ENCODE data around the gene PERM1.

Gene PERM1

DNA sequence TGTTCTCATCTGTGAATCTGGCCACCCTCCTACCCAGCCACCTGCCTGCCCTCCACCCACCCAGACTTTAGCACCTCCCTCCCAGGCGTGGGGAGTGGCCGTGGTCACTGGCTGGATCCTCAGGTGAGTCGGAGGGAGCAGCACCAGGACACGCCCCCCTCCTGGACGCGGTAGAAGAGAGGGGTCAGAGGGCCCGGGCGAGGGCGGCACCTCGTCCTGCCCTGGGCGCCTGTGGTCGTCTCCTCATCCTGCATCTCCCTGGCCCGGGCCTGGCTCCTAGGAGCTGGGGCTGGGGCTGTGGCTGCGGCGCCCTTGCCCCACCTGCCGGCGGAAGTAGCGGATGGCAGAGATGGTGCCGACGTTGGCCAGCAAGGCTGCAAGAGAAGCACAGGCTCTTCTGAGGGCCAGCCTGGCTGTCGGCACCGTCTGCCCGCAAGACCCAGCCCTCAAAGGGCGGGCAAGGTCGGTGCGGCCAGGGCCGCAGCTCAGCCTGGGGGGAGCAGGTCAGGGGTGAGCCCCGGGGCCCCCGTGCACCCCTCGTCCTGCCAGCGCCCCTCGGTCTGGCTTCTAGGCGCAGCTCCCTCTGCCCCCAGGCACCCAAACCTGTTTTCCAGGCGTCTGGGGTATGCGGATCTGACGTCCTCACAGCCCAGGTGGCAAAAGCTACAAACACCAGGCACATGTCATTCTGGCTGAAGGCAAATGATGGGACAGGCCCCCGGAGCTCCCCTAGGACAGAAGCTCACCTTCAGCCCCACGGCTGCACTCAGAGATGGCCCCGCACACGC is 5.8 kb downstream of the PERM1 start:
- peak; percentile 84 for DNase-seq

- DNase-seq: no peak
Measured at GRCh38 chr1:975365-975764, 6.5 kb downstream of the PERM1 start.

DNA sequence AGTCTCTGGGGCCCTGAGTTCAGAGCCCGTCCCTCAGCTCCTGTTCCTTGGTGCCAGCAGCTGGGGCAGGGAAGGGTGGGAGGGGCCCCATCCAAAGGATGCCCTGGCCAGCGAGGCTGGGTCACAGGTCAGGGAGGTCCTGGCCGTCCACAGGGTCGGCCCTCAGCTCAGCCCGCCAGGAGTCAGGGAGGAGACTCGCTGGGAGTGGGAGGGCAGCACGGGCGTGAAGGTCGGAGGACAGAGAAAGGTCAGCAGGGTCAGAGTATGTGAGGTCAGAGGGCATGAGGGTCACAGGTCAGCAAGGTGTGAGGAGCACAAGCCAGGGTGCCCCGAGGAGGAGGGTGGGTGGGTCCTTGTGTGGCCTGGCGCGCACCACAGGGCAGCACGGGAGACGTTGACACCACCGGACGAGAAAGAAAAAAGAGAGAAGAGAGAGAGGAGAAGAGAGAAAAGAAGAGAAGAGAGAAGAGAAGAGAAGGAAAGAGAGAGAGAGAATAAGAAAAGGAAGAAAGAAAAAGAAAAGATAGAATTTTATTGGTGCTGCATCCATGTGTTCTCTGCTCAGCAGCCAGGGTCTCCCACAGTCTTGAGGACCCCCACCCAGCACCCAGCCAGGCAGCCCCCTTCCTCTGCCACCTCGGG is 7.1 kb downstream of the PERM1 start:
- DNase-seq: no peak

DNA sequence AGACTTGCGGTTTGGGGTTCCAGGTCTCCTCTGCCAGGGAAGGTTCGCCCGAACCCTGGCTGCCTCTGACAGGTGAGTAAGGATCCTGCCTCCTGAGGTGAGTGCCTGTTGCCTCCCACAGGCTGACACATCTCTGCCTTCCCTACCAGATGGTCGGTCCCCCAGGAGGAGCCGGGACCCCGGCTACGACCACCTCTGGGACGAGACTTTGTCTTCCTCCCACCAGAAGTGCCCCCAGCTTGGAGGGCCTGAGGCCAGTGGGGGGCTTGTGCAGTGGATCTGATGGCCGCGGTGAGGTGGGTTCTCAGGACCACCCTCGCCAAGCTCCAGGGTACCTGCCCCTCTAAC is 7.6 kb downstream of the PERM1 start:
- no peak for DNase-seq

- DNase-seq: no peak
Measured at GRCh38 chr1:973459-974292, 8.2 kb downstream of the PERM1 start.

DNA sequence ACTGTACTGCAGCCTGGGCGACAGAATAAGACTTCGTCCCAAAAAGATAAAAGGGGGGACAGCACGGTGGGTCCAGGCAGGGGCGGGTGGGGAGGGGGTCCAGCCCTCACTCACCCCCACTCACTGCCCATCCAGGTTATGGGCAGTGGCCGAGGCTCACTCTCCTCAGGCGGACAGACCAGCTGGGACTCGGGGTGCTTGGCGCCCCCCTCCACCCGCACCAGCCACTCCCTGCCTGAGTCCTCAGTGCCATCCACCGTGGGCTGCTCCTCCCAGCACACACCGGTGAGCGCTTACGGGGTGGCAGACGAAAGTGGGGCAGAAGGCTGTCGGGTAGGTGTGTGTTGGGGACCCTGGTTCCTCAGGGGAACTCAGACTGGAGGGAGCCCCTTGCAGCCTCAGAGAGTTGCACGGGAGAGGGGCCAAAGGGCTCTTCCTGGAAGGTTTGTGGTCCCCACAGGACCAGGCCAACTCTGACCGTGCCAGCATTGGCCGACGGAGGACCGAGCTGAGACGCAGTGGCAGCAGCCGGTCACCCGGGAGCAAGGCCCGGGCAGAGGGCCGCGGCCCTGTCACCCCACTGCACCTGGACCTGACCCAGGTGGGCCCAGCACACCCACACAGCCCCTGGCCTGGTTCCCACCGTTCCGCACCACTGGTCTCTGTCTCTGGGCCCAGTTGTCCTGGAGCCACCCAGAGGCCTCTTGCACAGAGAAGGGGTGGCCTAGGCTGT is 9.0 kb downstream of the PERM1 start:
- no peak for DNase-seq

- no peak for DNase-seq
Measured at GRCh38 chr1:971751-972506, 10.0 kb downstream of the PERM1 start.

- no peak for DNase-seq
Measured at GRCh38 chr1:970973-971730, 10.7 kb downstream of the PERM1 start.

- DNase-seq: no peak
Measured at GRCh38 chr1:970242-970972, 11.5 kb downstream of the PERM1 start.

GRCh38 chr1:969260-969855 is 12.5 kb downstream of the PERM1 start:
- DNase-seq: no peak

DNA sequence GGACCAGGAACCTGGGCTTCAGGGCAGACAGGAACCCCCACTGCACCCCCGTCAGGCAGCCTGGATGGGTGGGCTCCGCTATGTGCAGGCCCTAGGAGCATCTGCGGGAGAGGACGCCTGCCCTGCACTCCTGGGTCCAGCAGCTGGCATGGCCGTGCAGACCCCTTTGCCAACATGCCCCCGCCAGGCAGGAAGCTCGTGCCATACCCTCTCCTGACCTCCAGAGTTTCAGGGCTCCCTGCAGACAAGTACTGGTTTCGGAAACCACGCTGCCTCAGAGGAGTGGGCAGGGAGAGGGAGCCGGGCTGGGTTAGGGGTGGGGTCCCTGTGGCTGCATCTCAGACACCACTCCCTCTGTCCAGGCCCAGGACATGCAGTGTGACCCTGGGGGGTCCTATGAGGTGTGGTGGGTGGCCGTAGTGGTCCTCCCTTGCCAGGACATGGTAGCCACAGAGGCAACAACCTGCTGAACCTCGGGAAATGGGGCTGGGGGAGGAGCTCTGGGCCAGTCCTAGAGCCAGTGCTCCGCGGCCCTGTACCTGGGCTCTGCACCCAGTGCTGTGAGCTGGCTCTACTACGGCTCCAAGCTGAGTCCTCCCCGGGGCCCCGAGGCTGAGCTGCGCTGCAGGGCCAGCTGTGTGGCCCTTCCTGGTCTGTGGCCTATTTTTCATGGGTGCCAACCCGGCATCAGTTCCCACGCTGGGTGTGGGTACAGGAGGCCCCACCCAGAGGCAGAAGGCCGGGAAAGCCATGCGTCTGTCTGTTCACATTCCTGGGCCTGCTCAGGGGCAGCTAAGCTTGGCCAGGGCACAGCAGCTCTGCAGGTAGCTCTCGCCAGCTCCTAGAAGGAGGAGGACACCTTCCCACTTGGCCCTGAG is 14.2 kb downstream of the PERM1 start:
- DNase-seq: no peak

- DNase-seq: peak; percentile 89
Measured at GRCh38 chr1:966704-967300, 15.1 kb downstream of the PERM1 start.

DNA sequence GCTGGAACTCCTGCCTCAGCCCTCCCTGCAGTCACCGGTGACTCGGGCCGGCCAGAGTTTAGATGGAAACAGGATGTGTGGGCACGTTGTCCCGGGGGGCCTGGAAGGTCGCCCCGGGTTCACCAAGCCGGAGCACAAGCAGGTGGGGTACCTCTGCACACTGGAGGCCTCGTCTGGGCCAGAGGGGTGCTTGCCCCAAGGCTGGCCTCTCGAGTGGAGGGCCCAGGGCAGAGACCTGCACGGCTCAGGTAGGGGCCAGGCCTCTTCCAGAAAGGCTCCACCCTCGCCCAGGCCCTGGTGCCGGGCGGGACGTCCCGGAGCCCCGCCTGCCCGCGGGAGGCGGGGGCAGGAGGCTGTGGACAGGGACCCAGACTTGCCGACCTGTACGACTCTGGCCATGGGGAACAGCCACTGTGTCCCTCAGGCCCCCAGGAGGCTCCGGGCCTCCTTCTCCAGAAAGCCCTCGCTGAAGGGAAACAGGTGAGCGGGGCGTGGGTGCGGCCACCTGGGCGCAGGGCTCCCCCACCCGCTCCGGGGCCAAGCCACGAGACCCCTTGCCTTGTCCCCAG is 15.7 kb downstream of the PERM1 start, which contains the start of gene PLEKHN1:
TSS of gene PLEKHN1 (plus strand) at position 348 of the 569 bp plus-strand sequence. CDS start at position 398, 50 bp downstream.
- DNase-seq: peak; percentile 73

GRCh38 chr1:965526-966134 is 16.3 kb downstream of the PERM1 start:
- no peak for DNase-seq

DNA sequence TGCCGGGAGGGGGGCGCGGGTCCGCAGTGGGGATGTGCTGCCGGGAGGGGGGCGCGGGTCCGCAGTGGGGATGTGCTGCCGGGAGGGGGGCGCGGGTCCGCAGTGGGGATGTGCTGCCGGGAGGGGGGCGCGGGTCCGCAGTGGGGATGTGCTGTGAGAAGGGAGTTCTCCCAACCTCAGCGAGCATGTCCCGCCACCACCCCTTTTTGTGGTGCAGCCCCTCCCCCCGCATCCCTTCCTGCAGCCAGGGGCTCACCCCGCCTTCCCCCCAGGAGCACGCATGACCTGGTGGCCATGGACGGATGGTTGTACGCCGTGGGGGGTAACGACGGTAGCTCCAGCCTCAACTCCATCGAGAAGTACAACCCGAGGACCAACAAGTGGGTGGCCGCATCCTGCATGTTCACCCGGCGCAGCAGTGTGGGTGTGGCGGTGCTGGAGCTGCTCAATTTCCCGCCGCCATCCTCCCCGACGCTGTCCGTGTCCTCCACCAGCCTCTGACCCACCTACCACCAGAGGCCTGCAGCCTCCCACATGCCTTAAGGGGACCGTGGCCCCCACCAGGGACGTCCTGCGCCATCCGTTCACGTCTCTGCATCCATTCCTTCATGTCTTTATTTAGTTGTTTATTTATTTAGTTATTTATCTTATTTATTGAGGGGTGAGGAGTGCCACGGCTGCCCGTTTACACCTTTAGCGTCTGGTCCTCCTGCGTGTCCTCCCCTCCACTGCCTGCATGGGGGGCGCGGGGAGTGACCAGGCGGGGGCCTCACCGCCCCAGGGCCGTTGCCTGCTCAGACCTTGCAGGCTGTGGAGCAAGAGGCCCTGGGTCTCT is 17.0 kb downstream of the PERM1 start:
- no peak for DNase-seq

DNA sequence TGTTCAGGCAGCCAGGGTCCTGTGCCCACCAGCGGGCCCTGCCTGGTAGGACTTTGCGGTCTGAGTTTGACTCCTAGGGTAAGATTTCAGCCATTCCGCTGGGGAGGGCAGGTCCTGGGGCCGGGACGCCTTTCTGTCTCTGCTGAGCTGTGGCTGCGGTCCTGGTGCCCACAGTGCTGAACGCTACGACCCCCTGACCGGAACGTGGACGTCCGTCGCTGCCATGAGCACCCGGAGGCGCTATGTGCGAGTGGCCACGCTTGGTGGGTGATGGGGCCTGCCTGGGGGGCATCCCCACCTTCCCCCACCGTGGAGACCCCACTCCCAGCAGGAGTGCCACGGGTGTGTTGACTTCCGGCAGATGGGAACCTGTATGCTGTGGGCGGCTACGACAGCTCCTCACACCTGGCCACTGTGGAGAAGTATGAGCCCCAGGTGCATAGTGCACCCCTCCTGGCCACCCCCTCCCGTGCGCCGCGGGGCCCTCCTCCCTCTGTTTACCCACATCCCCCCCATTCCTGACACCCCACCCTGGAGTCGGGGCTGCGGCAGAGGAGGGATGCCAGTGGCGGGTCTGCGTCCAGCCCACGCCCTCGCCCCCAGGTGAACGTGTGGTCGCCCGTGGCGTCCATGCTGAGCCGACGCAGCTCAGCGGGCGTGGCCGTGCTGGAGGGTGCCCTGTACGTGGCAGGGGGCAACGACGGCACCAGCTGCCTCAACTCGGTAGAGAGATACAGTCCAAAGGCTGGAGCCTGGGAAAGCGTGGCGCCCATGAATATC is 18.0 kb downstream of the PERM1 start:
- DNase-seq: no peak
